Esophagus mucosa (tissue), 1 donor: ENCODE results near the gene FGD6. TPM values are rescaled to one million over a fixed set of nuclear protein-coding genes. Genes with fewer than 3 reads are reported as not detected.
A peak's percentile ranks its signal among the peaks of the same experiment; 100 is the strongest.
"Not testable (repeated sequence)": the region's sequence is repeated elsewhere in the genome, so short reads cannot be mapped to it uniquely, and the experiment has no call there.

Experiments used
- ATAC-seq: fragments of 200-7000 bp; cut with Tn5 transposase; one replicate; pipeline ENCODE4 v1.9.1; 2020
- total RNA-seq: library from RNA; stranded (reverse); gene quantifications from one replicate; pipeline ENCODE4 v1.2.4, GENCODE V29; 2023
- donor health status: DM: yes; HTN: yes; CAD: no.

FGD6 gene
- total RNA-seq, 1 donor from 2014 or later: 10.8 TPM

DNA sequence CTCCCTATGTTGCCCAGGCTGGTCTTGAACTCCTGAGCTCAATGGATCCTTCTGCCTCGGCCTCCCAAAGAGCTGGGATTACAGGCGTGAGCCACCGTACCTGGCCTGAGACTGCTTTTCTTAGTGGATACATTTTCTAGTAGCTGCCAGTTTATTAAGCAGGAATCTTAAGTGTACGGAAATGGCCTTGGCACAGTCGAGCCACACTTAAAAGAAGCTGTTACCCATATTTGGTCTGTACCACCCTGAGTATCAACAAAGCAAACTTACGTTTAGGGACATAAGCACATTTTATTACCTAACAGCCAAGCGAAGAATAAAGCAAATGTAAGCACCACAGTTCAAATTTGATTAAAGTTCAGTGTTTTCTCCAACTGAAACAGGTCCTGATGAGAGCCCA is 93.2 kb downstream of the FGD6 start:
- ATAC-seq: no peak

DNA sequence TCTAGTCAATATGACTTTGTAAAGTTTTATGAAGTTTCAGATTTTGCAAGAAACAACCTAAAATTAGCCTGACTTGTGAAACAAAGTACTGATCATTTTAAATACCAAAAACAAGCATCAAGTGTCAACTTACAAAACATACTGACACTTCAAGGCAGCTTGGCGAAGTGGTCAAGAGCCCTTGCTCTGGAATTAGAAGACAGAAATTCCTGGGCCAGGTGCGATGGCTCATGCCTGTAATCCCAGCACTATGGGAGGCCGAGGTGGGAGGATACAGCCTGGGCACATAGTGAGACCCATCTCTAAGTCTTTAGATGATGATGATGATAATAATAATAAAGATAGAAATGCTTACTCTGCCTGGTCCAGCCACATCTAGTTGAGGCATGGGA is 98.5 kb downstream of the FGD6 start:
- no peak for ATAC-seq

DNA sequence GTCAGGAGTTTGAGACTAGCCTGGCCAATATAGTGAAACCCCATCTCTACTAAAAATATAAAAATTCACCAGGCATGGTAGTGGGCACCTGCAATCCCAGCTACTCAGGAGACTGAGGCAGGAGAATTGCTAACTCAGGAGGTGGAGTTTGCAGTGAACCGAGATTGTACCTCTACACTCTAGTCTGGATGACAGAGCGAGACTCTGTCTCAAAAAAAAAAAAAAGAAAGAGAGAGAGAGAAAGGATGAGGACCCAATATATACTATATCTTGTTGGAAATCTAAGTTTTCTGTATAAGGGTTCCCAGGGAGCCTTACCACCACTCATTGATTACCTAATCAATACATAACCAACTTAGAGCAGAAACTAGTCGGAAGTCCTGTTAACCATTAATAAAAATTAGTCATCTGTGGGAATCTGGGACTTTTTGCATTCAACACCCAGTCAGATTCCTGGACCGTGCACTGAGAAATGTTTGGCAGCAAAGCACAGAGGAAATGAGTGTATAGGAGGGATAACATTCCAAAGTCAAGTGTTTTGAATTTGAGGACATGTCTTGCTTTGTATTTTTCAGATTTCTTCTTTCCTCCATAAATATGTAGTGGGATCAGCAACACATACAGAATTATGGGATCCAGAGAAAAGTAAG is 99.0 kb downstream of the FGD6 start:
- no peak for ATAC-seq

DNA sequence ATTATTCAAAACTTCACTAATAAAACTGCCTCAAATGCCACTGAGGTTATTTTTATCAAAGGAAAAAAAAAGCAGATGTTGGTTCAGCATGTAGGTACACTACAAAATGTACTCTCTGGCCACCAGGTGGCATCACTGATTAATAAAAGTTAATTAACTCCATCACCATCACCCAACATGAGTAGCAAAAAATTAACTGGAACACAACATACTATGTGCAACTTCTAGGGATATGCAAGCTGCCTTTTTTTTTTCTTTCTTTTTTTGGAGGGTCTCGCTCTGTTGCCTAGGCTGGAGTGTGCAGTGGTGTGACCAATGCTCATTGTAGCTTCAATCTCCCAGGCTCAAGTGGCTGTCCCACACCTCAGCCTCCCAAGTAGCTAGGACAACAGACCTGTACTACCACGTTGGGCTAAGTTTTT is 100.1 kb downstream of the FGD6 start:
- peak; percentile 71 for ATAC-seq

DNA sequence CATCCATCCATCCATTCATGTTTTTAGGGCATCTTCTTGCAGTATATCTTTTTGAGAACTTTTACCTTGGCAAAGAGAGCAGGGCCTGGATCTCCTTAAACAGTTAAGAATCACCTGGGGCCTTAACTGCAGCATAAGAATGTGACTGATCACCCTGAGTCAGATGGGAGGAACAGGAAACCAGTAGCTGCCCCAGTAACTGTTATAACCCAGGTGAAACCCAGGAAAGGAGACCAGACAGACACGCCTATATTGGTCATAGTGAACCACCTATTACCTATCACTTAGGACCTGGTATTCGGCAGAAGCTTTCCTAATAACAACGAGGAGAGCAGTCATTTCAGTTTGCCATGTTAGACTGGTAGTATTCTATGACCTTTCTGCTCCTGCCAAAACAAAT is 100.5 kb downstream of the FGD6 start:
- peak; percentile 100 for ATAC-seq

DNA sequence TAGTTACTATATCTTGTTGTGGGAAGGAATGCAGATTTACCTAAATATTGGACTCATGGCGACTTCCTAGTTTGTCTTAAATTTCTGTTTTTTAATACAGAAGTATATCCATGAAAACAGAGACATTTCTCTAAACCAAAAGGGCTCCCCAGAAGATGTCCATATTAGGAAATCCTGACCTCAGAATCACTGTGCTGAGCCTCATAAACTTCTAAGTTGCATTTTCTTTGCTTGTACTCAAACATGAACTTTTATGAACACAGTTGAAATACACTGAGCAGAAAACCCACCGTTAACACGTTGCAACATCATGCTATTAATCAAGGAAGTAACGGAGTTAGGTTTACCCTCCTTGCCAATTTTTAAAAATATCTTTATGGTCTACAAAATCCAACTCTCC is 100.9 kb downstream of the FGD6 start:
- ATAC-seq: no peak

DNA sequence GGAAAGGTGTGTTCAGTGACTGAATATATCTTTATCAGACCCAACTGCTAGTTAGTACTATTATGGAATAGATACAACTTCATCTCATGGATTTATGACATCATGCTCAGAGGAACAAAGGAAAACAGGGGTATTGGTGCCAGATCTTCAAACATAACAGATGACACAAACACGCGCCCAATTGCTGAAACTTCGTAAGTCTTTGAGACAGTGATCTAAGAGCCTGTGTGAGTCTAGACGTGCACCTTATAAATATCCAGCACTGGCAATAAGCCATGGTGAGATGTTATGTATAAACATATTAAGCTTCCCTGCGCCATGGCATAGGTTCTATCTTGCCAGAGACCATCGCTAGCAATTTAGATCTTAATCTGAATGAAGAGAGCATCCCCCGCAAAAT is 101.6 kb downstream of the FGD6 start:
- no peak for ATAC-seq

DNA sequence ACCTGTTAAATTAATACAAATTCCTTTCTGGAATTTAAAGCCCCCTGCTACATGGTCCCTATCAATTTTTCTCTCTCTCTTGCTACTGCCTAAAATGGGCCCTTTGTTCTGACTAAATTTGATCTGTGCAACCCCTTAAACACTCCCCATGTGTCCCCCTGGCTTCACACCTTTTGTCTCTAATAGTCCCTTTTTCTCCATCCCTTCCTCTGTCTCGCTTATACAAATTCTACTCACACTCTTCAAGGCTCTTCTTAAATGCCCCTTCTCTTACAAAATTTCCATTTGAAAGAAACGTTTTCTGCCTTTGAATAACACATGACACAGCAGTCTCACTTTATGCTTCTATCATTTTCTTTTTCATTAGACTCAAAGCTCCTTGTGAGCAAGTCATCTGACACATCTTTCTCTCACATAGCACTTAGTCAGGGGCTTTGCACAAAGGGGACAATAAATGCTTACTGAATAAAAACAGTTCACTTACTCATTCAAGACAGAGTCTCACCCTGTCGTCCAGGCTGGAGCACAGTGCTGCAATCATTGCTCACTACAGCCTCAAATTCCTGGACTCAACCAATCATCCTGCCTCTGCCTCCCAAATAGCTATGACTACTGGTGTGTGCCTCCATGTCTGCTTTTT is 102.4 kb downstream of the FGD6 start:
- peak; percentile 41 for ATAC-seq

DNA sequence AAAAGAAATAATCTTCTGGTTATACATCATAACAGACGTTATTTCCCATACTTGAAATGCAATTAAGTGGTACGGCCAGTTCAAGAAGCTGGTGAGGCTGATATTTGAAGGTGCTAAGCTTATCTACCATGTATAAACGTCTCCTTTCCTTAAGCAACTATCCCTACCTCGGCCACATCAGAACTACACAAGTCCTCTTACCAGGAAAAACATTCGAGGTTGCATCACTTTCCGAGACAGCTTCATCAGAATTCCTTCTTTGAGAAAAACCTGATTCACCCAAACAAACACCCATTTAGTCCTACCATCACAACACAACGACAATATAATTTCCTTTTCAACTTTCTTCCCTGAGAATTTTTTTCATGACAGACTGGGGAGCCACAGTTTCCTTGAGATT is 109.9 kb downstream of the FGD6 start:
- no peak for ATAC-seq

DNA sequence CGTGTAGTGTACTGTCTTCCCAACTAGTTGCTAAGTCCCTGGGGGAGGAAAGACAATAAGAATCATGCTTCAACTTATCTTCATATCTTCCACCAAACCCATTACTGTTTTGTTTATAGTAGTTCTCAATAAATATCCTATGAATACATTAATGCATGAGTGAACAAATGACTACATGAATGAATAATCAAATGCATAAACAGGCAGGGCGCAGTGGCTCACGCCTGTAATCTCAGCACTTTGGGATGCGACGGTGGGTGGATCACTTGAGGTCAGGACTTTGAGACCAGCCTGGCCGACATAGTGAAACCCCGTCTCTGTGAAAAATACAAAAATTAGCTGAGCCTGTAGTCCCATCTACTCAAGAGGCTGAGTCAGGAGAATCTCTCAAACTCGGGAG is 111.7 kb downstream of the FGD6 start:
- no peak for ATAC-seq

DNA sequence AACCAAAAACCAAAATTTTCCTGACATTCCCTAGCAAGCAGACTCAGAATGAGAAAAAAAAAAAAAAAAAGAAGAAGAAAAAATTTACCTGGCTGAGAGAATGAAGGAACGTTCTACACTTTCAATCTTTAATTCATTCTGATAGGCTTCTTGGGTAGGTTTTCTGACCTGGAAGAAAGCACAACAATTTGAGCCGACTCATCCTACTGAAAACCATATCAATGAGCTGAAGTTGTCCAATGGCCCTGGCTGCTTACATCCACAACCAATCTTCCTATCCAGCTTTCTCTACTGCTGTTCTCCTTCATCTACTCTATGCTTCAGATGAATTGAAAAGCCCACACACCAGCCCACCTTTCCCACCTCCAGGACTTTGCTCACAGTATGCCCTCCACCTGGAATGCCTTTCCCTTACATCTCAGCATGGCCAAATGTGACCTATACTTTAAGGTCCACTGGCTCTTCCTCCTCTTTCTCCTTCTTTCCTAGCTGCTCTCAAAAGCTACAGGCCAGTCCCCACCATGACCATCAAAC is 112.3 kb downstream of the FGD6 start:
- ATAC-seq: no peak

DNA sequence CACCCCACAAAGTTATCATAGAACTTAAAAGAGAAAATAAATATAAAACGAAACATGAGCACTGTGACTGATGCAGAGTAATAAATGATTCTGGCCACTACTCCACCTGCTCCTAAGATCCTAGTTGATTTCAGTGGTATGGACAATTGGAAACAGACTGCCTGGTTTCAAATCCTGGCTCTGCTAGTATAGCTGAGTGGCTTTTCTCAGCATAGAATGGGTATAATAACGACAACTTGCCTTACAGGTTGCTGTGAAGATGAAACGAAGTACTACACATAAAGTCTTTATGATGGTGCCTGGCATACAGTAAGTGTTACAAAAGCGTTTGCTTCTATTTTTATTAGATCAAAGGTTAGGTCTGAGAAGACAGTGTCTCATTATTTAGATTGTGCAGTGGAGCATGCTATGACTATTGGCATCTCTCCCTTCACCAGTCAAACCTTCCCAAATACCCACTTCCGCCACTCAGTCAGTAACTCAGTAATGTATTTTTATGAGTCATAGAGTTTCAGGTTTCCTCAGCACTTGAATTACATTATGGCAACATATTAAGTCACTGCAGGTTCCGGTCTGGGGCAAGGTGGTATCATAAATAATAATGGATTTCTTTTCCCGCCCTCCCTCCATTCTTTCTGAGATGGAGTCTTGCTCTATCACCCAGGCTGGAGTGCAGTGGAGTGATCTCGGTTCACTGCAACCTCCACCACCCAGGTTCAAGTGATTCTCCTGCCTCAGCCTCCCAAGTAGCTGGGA is 114.2 kb downstream of the FGD6 start:
- peak; percentile 99 for ATAC-seq

DNA sequence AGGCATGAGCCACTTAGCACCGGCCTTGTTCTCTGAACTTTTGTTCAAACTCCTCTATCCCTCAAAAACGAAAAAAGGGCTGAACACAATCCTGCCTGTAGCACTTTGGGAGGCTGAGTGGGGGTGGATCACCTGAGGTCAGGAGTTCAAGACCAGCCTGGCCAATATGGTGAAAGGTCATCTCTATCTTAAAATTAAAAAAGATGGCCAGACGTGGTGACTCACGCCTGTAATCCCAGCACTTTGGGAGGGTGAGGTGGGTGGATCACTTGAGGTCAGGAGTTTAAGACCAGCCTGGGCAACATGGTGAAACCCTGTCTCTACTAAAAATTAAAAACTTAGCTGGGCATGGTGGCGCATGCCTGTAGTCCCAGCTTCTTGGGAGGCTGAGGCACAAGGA is 115.3 kb downstream of the FGD6 start:
- ATAC-seq: not testable (repeated sequence)

DNA sequence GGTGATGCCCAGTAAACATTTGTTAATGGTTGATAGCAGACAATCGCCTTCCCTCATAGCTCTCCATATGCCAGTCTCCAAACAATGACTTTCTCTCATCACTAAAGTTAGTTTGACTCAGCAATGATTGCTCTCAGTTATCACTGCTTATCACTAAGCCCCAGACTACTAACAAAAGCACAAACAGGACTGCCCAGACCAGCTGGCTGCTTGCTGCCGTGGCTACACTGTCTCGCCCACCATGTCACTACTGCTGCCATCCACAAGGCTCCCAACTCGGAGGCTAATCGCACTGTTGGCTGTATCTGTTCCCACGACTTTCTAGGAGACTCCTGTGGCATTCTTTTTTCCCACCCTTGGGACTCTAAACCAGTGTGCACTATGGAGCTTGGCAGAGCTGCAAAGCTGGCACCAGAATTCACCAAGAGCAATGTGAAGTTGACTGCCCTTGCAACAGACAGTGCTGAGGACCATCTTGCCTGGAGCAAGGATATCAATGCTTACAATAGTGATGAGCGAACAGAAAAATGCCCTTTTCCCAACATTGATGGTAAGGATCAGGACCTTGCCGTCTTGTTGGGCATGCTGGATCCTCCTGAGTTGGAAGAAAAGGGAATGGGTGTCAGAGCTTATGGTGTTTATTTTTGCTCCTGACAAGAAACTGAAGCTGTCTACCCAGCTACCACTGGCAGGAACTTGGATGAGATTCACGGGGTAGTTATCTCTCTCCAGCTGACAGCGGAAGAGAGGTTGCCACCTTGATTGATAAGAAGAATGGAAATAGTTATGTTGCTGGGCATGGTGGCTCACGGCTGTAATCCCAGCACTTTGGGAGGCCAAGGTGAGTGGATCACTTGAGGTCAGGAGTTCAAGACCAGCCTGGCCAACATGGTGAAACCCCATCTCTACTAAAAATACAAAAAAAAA is 116.7 kb downstream of the FGD6 start:
- no peak for ATAC-seq

DNA sequence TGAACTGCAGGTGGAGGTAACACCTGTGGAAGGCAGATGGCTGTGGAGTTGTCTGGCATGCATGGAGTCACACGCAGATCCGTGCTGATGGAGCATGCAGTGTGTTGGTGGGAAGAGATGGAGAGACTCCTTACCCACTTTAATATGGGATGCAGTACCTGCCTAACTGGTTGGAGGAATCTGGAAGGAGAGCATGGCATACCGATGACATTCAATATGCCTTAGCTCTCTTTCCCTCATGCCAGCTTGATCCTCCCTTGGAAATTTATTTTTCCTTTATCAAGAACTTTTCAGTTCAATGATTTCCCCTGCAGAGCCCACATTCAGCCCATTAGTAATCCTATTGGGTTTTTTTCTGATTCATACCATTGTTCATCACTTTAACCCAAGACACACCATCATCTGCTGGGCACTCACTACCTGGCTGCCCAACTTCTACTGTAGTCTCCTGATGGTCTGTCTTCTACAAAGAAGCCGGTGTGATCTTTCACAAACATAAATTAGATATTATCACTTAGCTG is 117.9 kb downstream of the FGD6 start:
- ATAC-seq: no peak

DNA sequence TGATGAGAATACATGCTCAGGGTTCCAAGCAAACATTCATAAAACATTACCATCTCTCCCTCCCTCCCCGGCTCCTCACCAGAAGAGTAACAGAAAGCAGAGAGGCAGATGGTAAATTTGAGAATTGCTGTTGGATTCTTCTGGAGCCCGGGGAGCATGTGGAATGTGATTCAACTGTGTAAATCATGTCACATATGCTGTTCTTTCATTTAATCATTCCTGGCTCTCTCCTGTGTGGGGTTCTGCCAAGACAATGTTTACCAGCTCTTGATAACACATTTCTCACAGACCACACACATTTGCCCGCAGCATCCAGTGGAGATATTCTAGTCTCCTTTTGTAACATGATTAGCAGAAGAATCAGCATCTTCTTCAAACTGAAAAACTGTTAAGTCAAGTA is 120.4 kb downstream of the FGD6 start:
- no peak for ATAC-seq

DNA sequence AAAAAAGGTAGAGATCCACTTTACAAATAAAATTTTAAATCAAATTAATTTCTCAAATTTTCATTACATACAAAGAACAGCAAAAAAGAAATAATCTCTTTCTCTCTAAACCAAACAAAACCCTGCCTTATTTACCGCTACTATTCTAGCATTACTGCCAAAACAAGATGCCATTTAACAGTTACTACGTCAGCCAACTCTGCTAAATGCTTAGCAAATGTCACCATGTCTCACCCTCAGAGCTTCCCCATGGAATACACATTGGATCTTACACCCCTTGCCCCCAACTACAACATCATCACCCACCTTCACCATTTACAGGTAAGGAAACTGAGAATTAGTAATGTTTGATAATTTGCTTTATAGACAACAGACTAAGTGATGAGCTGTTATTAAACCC is 120.9 kb downstream of the FGD6 start:
- ATAC-seq: no peak

DNA sequence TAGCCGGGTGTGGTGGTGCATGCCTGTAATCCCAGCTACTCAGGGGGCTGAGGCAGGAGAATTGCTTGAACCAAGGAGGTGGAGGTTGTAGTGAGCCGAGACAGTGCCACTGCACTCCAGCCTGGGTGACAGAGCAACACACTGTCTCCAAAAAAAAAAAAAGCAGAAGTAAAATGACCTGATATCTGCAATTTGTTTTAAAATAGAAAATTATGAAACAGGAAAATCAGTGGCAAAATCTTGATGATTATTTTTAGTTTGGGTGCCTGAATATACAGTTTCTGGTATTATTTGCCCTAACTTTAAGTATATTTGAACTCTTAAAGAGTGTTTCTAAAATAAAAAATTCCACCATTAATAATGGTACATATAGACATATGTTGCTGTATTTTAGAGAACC is 121.4 kb downstream of the FGD6 start:
- not testable (repeated sequence) for ATAC-seq

DNA sequence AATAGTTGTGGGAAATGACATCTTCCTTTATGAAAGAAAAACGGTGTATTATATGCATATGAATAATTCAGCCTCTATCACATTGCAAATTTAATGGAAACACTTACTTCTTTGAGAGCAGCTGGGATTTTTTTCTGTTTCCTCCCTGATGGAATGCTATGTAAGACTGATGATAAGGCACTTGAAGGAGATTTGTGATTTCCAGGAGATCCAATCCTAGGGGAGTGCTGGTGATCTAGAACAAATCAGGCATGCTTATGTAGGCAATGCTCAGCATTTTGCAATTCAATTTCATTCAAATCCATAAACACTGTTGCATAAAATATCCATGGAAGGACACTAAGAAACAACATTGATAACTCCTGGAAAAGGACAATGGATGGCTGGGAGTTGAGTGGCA is 127.8 kb downstream of the FGD6 start:
- ATAC-seq: no peak

DNA sequence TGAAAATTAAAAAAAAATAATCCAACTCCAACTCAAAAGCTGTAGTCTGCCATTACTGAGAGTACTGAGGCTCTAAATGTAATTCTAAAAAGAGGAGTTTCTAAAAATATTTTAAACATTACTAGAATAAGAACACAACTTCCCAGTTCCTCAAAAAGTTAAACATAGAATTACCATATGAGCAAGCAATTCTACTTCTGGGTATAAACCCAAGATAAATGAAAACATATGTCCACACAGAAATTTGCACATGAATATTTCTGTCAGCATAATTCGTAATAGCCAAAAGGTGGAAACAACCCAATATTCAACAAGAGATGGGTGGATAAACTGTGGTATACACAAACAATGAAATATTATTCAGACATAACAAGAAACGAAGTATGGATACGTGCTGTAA is 128.9 kb downstream of the FGD6 start:
- no peak for ATAC-seq

DNA sequence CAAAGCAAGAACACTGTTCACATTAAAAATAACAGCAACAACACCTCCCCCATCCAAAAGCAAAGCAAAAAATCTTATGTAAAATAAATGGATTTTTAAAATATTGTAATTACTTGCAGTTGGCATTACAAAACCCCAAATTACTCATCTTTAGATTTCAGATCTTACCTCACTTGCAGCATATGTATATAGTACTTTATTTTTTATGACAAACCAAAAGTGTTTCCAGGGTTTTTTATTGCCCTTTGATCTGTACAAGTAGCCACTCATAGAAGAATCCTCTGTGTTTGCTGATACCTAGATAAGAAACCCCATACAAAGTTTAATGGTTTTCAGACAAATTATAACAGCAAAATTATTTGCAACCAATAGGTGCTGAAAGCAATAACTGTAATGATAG is 131.7 kb downstream of the FGD6 start:
- no peak for ATAC-seq

DNA sequence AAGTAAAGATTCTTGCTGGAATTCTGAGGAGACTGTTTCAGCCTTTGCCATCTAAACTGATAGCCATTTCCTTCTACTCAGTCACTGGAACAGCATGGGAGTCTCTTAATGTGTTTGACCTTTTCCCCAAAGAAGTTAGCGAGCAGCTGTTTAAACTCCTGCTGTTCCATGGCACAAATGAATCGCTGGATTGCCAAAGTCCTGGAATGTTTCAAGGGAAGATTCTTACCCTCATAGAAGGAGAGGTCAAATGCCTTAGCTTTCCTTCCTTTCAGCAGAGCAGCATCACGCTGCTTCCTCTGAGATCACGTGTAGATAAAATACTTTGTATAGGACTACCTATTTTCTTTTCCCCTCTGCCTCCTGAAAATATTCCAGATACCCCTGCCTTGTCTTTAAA is 133.3 kb downstream of the FGD6 start:
- ATAC-seq: no peak
